ENCODE results near the gene CACNA1F.
A peak's percentile ranks its signal among the peaks of the same experiment; 100 is the strongest.

The CACNA1F gene

GRCh38 chrX:49231333-49232000 lies 1.7 kb downstream of the CACNA1F start:
- no peak for DNase-seq
- Histone ChIP-seq H3K36me3 (replicated peaks) (no peaks in the 10 kb centered on the region), H3K27ac (no peak overlapping the region), H3K4me3 (ENCODE audit: low read depth, low read length) (no peak overlapping the region), H3K27me3 (replicated peaks) (no peaks in the 10 kb centered on the region)
- TF ChIP-seq CTCF (IDR thresholded peaks at IDR 0.05; ENCODE audit: low read depth, low read length, missing control alignments): no peak
- in situ Hi-C loops (cut with HindIII; ENCODE audit: low pct_ligation_motif_present, low sequenced_read_pairs): no loop called here

- H3K27ac ChIP-seq: no peak overlapping the region
- peak overlapping the region; percentile 30 for H3K4me3 ChIP-seq (ENCODE audit: low read depth, low read length)
- no peaks in the 10 kb centered on the region for H3K27me3 ChIP-seq (replicated peaks)
- no peak for DNase-seq
- peak; percentile 38 for TF ChIP-seq CTCF (IDR thresholded peaks at IDR 0.05; ENCODE audit: low read depth, low read length, missing control alignments)
- H3K36me3 ChIP-seq (replicated peaks): no peaks in the 10 kb centered on the region
- in situ Hi-C loops (cut with HindIII; ENCODE audit: low pct_ligation_motif_present, low sequenced_read_pairs): no loop called here
Observed at GRCh38 chrX:49230500-49231232, 2.5 kb downstream of the CACNA1F start.

- in situ Hi-C loops (cut with HindIII; ENCODE audit: low pct_ligation_motif_present, low sequenced_read_pairs): no loop called here
- Histone ChIP-seq H3K27ac (no peak overlapping the region), H3K36me3 (replicated peaks) (no peaks in the 10 kb centered on the region), H3K4me3 (ENCODE audit: low read depth, low read length) (no peak overlapping the region), H3K27me3 (replicated peaks) (no peaks in the 10 kb centered on the region)
- no peak for TF ChIP-seq CTCF (IDR thresholded peaks at IDR 0.05; ENCODE audit: low read depth, low read length, missing control alignments)
- no peak for DNase-seq
Observed at GRCh38 chrX:49228185-49228584, 5.0 kb downstream of the CACNA1F start.

- no peaks in the 10 kb centered on the region for H3K27me3 ChIP-seq (replicated peaks)
- DNase-seq: no peak
- no peak overlapping the region for H3K27ac ChIP-seq
- no peak for TF ChIP-seq CTCF (IDR thresholded peaks at IDR 0.05; ENCODE audit: low read depth, low read length, missing control alignments)
- H3K36me3 ChIP-seq (replicated peaks): no peaks in the 10 kb centered on the region
- H3K4me3 ChIP-seq (ENCODE audit: low read depth, low read length): no peak overlapping the region
- in situ Hi-C loops (cut with HindIII; ENCODE audit: low pct_ligation_motif_present, low sequenced_read_pairs): no loop called here
Observed at GRCh38 chrX:49227726-49228125, 5.4 kb downstream of the CACNA1F start.

GRCh38 chrX:49226946-49227345 lies 6.2 kb downstream of the CACNA1F start:
- no peak for DNase-seq
- Histone ChIP-seq H3K36me3 (replicated peaks) (no peaks in the 10 kb centered on the region), H3K27me3 (replicated peaks) (no peaks in the 10 kb centered on the region), H3K4me3 (ENCODE audit: low read depth, low read length) (no peak overlapping the region), H3K27ac (no peak overlapping the region)
- in situ Hi-C loops (cut with HindIII; ENCODE audit: low pct_ligation_motif_present, low sequenced_read_pairs): no loop called here
- no peak for TF ChIP-seq CTCF (IDR thresholded peaks at IDR 0.05; ENCODE audit: low read depth, low read length, missing control alignments)
